Lower leg skin (tissue), 4 donors: Measurements from ENCODE around the gene ACTRT2. TPM values are rescaled to one million over a fixed set of nuclear protein-coding genes. Genes with fewer than 3 reads are reported as not detected.

ENCODE experiments used
- DNase-seq, 2 donors: peaks; one replicate each; pipeline ENCODE4 v3.0.0-alpha.2; 2019; ENCODE audit warnings: low spot score in 2 of 2
- H3K4me3 ChIP-seq: fragments of 200-600 bp; sonication (generic); 2 replicates; pipeline ENCODE4 v1.5.1; 2017; ENCODE audit warnings: mild to moderate bottlenecking, low read depth; ENCODE audit not compliant: poor library complexity, severe bottlenecking
- POLR2A ChIP-seq, 2 donors: fragments of 450-650 bp; IDR thresholded peaks; one replicate each; pipeline ENCODE4 v1.6.1; 2016 to 2017; ENCODE audit warnings: antibody characterized with exemption in 2 of 2, mild to moderate bottlenecking in 1 of 2, moderate library complexity in 1 of 2
- WGBS, 2 donors: methylation state at CpG; one replicate each; pipeline ENCODE4 v1.1.5; 2018; 5-methylcytosine and 5-hydroxymethylcytosine counted together
- intact Hi-C: fragments of 100-400 bp; cut with DNase I; formaldehyde crosslinking; loops from one replicate; pipeline ENCODE4 v1.15.0; 2023; ENCODE audit warnings: low total_unique reads
- total RNA-seq, 4 donors: library from RNA; depleted of rRNA; stranded (reverse); fragments of >200 nt; gene quantifications; one replicate each; pipeline ENCODE4 v1.1.0, GENCODE V29; 2016
- TF ChIP-seq, protein P1 (sequence below), 3 donors: fragments of 450-650 bp; IDR thresholded peaks; one replicate each; pipeline ENCODE4 v1.5.1; 2016; ENCODE audit warnings: antibody characterized with exemption in 3 of 3, mild to moderate bottlenecking in 3 of 3, moderate library complexity in 2 of 3

Gene ACTRT2
- total RNA-seq, 4 donors from 2014 or later: not detected

DNA sequence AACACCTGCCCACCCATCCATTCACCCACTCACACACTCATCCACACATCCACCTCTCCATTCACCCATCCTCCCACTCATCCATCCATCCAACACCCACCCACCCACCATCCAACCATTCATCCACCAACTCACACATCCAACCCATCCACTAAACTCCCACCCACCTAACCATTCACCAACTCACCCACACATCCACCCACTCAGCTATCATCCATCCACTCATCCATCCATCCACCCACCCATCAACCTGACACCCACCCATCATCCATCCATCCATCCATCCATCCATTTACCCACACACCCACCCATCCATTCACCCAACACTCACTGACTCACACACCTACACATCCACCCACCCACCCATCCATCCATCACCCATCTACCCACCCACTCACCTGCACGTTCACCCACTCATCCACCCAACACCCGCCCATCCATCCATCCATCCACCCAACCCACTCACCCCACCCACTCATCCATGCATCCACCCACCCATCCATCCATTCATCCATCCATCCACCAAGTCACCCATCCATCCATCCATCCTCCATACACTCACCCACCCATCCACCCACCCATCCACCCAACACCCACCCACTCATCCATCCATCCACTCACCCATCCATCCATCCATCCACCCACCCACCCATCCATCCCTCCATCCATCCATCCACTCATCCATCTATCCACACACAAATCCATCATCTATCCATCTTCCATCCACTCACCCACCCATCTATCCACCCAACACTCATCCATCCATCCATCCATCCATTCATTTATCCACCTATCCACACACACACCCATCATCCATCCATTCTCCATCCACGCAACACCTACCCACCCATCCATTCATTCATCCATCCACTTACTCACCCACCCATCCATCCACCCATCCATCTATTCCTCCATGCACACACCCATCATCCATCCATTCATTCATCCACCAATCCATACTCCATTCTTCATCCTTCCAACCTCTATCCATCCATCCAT lies 30.3 kb downstream of the ACTRT2 start:
- DNase-seq: peak in 1 of 2 donors; percentile 39
- no peak for TF ChIP-seq POLR2A (IDR thresholded peaks at IDR 0.05)
- TF ChIP-seq, protein P1, sequence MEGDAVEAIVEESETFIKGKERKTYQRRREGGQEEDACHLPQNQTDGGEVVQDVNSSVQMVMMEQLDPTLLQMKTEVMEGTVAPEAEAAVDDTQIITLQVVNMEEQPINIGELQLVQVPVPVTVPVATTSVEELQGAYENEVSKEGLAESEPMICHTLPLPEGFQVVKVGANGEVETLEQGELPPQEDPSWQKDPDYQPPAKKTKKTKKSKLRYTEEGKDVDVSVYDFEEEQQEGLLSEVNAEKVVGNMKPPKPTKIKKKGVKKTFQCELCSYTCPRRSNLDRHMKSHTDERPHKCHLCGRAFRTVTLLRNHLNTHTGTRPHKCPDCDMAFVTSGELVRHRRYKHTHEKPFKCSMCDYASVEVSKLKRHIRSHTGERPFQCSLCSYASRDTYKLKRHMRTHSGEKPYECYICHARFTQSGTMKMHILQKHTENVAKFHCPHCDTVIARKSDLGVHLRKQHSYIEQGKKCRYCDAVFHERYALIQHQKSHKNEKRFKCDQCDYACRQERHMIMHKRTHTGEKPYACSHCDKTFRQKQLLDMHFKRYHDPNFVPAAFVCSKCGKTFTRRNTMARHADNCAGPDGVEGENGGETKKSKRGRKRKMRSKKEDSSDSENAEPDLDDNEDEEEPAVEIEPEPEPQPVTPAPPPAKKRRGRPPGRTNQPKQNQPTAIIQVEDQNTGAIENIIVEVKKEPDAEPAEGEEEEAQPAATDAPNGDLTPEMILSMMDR (IDR thresholded peaks at IDR 0.05): no peak
- 89 to 90% methylated on average over 3 of the region's 3 CpGs for WGBS, 2 donors
- intact Hi-C loops: no loop called here
- H3K4me3 ChIP-seq: no peak overlapping the region

DNA sequence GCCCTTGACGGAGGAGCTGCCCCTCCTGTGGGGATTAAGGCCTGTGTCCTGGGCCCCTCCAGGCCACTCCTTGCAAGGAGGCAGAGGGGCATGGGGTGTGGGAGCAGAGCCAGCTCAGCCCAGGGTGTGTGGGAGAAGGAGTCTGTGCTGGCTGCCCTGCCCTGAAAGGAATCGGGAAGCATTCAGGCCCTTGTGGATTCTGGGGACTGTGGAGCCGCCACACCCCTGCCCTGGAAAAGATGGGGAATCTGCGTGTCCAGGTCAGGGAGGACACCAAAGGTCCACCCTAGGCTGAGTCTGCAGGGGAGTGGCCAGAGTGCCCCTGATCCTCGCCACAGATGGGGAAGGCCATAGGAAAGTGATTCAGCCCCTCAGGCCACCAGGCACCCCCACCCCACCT lies 31.2 kb downstream of the ACTRT2 start:
- peak in 1 of 2 donors; percentile 39 for DNase-seq
- TF ChIP-seq, protein P1 (IDR thresholded peaks at IDR 0.05): no peak
- 89% methylated on average over 5 of the region's 5 CpGs for WGBS, 2 donors
- no peak overlapping the region for H3K4me3 ChIP-seq
- intact Hi-C loops: no loop called here

DNA sequence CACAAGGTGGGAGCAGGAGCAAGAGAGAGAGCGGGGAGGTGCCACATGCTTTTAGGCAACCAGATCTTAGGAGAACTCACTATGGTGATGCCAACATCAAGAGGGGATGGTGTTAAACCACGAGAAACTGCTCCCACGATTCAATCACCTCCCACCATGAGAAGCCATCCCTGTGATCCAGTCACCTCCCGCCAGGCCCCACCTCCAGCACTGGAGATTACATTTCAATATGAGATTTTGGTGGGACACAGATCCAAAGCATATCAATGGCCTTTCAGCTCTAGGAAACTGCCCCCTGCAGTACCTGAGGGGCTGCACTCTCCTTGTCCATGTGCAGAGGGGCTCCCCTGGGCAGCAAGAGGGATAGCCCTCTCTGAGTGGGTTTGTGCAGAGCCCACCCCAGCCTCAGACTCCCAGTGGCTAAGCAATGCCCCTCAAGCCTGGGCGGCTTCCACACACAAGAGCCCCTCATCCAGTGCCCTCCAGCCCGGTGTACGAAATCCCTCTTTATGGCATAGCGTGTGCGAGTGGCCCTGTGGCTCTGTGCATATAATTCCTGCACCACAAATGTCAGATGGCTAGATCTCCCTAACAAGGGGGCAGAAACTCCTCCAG lies 32.2 kb downstream of the ACTRT2 start:
- DNase-seq: peak in 1 of 2 donors; percentile 69

DNA sequence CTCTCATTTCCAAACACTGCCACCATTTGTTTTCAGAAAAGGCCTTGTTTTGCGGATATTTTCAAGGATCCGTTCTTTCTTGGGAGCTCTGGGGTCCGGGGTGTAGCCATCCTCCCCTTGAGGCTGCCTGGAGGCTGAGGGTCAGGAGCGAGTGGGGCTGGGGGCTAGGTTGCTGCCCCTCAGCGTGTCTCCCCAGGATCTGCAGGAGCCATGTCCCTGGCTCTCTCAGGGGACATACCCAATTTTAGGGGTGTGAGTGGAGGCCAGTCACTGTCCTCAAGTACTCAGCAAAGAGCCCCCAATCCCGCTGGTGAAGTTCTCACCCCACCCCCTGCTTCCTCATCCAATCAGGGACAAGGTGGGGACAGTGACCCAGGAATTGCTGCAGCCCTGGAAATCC lies 32.7 kb downstream of the ACTRT2 start:
- intact Hi-C loops: no loop called here
- H3K4me3 ChIP-seq: no peak overlapping the region
- WGBS, 2 donors: 79 to 82% methylated on average over 6 of the region's 6 CpGs
- TF ChIP-seq POLR2A (IDR thresholded peaks at IDR 0.05): no peak
- TF ChIP-seq, protein P1 (IDR thresholded peaks at IDR 0.05): no peak
- peak in 1 of 2 donors; percentile 54 for DNase-seq

More for the DNA sequence above, 32.2 kb downstream of the ACTRT2 start:
- no peak for TF ChIP-seq POLR2A (IDR thresholded peaks at IDR 0.05)
- TF ChIP-seq, protein P1 (IDR thresholded peaks at IDR 0.05): no peak
- H3K4me3 ChIP-seq: no peak overlapping the region
- WGBS, 2 donors: 88 to 90% methylated on average over 8 to 9 of the region's 9 CpGs
- intact Hi-C loops: no loop called here

DNA sequence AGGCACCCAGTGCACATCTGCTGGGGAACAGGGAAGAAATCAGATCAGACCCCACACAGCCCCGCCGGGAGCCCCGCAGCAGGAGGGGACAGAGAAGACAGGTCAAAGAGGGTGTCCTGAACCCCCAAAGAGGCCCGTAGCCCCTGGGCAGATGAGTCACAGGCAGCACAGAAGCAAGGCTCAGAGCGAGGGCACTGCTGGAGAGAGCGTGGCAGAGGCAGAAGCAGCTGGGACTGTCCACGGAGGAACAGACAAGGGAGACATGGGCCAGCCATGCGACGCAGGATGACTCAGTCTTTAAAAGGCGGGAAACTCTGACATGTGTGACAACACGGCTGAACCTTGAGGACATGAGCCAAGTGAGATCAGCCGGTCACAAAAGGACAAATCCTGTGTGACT lies 33.2 kb downstream of the ACTRT2 start:
- TF ChIP-seq POLR2A (IDR thresholded peaks at IDR 0.05): no peak
- TF ChIP-seq, protein P1 (IDR thresholded peaks at IDR 0.05): no peak
- intact Hi-C loops: no loop called here
- DNase-seq: peak in 1 of 2 donors; percentile 80
- H3K4me3 ChIP-seq: no peak overlapping the region
- 73 to 81% methylated on average over 12 of the region's 12 CpGs for WGBS, 2 donors
